Central memory CD8-positive, alpha-beta T cell (primary cell): ENCODE measurements around the gene CDC42BPB.

Experiments used
- ATAC-seq: fragments of 150-1000 bp; cut with Tn5 transposase; replicated peaks from 2 replicates; pipeline ENCODE4 v1.10.0; 2022; ENCODE audit warnings: mild to moderate bottlenecking, moderate FRiP score, moderate number of reproducible peaks; ENCODE audit not compliant: poor library complexity, severe bottlenecking; ENCODE audit errors: extremely low read depth
- DNase-seq, 2 donors: peaks; one replicate each; pipeline ENCODE4 v3.0.0; 2021; ENCODE audit warnings: low spot score in 2 of 2
- H3K27ac Mint-ChIP-seq: one replicate; pipeline ENCODE4 v1.8.0; 2022; ENCODE audit warnings: low read depth, mild to moderate bottlenecking, moderate library complexity, mixed read lengths
- H3K27me3 Mint-ChIP-seq: one replicate; pipeline ENCODE4 v1.8.0; 2022; ENCODE audit warnings: mixed read lengths
- H3K36me3 Mint-ChIP-seq: one replicate; pipeline ENCODE4 v1.8.0; 2022; ENCODE audit warnings: mild to moderate bottlenecking, moderate library complexity, mixed read lengths; ENCODE audit not compliant: insufficient read depth
- H3K4me1 Mint-ChIP-seq: one replicate; pipeline ENCODE4 v1.8.0; 2022; ENCODE audit warnings: mixed read lengths
- H3K4me3 Mint-ChIP-seq: one replicate; pipeline ENCODE4 v1.8.0; 2022; ENCODE audit warnings: mild to moderate bottlenecking, moderate library complexity, mixed read lengths
- H3K9me3 Mint-ChIP-seq: one replicate; pipeline ENCODE4 v1.8.0; 2022; ENCODE audit warnings: mixed read lengths

Gene CDC42BPB

GRCh38 chr14:102975662-102976061, 81.7 kb downstream of the CDC42BPB start:
- H3K27ac Mint-ChIP-seq = no peak overlapping the region
- H3K9me3 Mint-ChIP-seq = no peaks in the 10 kb centered on the region
- no peaks in the 10 kb centered on the region for H3K36me3 Mint-ChIP-seq
- DNase-seq (no peak), ATAC-seq (no peak)
- H3K4me3 Mint-ChIP-seq = no peak overlapping the region
- H3K4me1 Mint-ChIP-seq = no peaks in the 10 kb centered on the region
- H3K27me3 Mint-ChIP-seq = peaks cover under 1% of the 10 kb centered on the region

- Mint-ChIP-seq H3K27me3 (peaks cover 6% of the 10 kb centered on the region), H3K27ac (no peak overlapping the region), H3K4me3 (no peak overlapping the region), H3K9me3 (no peaks in the 10 kb centered on the region), H3K4me1 (no peaks in the 10 kb centered on the region), H3K36me3 (peaks cover 2% of the 10 kb centered on the region)
- ATAC-seq = no peak
- DNase-seq = no peak
These were observed 83.6 kb downstream of the CDC42BPB start for GRCh38 chr14:102973706-102974285.

- Mint-ChIP-seq H3K4me1 (no peaks in the 10 kb centered on the region), H3K27ac (no peak overlapping the region)
- ATAC-seq = no peak
These were observed 85.3 kb downstream of the CDC42BPB start for GRCh38 chr14:102971836-102972606.

GRCh38 chr14:102971314-102971713, 86.0 kb downstream of the CDC42BPB start:
- H3K27me3 Mint-ChIP-seq = peaks cover 11% of the 10 kb centered on the region
- no peaks in the 10 kb centered on the region for H3K4me1 Mint-ChIP-seq
- H3K27ac Mint-ChIP-seq = no peak overlapping the region
- ATAC-seq (no peak), DNase-seq (no peak)
- no peaks in the 10 kb centered on the region for H3K9me3 Mint-ChIP-seq
- no peak overlapping the region for H3K4me3 Mint-ChIP-seq
- H3K36me3 Mint-ChIP-seq = peaks cover 4% of the 10 kb centered on the region

More at GRCh38 chr14:102971836-102972606, 85.3 kb downstream of the CDC42BPB start:
- DNase-seq = no peak
- no peaks in the 10 kb centered on the region for H3K9me3 Mint-ChIP-seq
- no peak overlapping the region for H3K4me3 Mint-ChIP-seq
- H3K36me3 Mint-ChIP-seq = peaks cover 4% of the 10 kb centered on the region
- H3K27me3 Mint-ChIP-seq = peaks cover 11% of the 10 kb centered on the region

GRCh38 chr14:102970496-102970895, 86.9 kb downstream of the CDC42BPB start:
- H3K9me3 Mint-ChIP-seq = no peaks in the 10 kb centered on the region
- DNase-seq = no peak
- H3K4me1 Mint-ChIP-seq = no peaks in the 10 kb centered on the region
- no peak for ATAC-seq
- H3K36me3 Mint-ChIP-seq = peaks cover 4% of the 10 kb centered on the region
- H3K27ac Mint-ChIP-seq = no peak overlapping the region
- H3K27me3 Mint-ChIP-seq = peaks cover 11% of the 10 kb centered on the region
- H3K4me3 Mint-ChIP-seq = no peak overlapping the region

GRCh38 chr14:102969901-102970300, 87.4 kb downstream of the CDC42BPB start:
- H3K4me3 Mint-ChIP-seq = no peak overlapping the region
- no peaks in the 10 kb centered on the region for H3K9me3 Mint-ChIP-seq
- H3K4me1 Mint-ChIP-seq = no peaks in the 10 kb centered on the region
- peaks cover 4% of the 10 kb centered on the region for H3K36me3 Mint-ChIP-seq
- no peak for DNase-seq
- peaks cover 11% of the 10 kb centered on the region for H3K27me3 Mint-ChIP-seq
- no peak for ATAC-seq
- H3K27ac Mint-ChIP-seq = no peak overlapping the region

GRCh38 chr14:102969060-102969791, 88.1 kb downstream of the CDC42BPB start:
- DNase-seq (no peak), ATAC-seq (no peak)
- no peaks in the 10 kb centered on the region for H3K9me3 Mint-ChIP-seq
- H3K4me3 Mint-ChIP-seq = no peak overlapping the region
- no peaks in the 10 kb centered on the region for H3K4me1 Mint-ChIP-seq
- peaks cover 11% of the 10 kb centered on the region for H3K27me3 Mint-ChIP-seq
- H3K36me3 Mint-ChIP-seq = peaks cover 4% of the 10 kb centered on the region
- H3K27ac Mint-ChIP-seq = no peak overlapping the region

- Mint-ChIP-seq H3K4me1 (no peaks in the 10 kb centered on the region), H3K27me3 (peaks cover 11% of the 10 kb centered on the region), H3K36me3 (peaks cover 4% of the 10 kb centered on the region), H3K4me3 (no peak overlapping the region), H3K9me3 (no peaks in the 10 kb centered on the region), H3K27ac (peak overlapping the region; percentile 7)
- ATAC-seq = no peak
- no peak for DNase-seq
These were observed 89.0 kb downstream of the CDC42BPB start for GRCh38 chr14:102968306-102968705.

GRCh38 chr14:102967506-102967795, 89.9 kb downstream of the CDC42BPB start:
- no peak for ATAC-seq
- DNase-seq = no peak
- Mint-ChIP-seq H3K36me3 (peaks cover 6% of the 10 kb centered on the region), H3K27ac (no peak overlapping the region), H3K9me3 (no peaks in the 10 kb centered on the region), H3K4me1 (no peaks in the 10 kb centered on the region), H3K4me3 (no peak overlapping the region), H3K27me3 (peaks cover 11% of the 10 kb centered on the region)

GRCh38 chr14:102966681-102967505, 90.5 kb downstream of the CDC42BPB start:
- H3K36me3 Mint-ChIP-seq = peaks cover 6% of the 10 kb centered on the region
- H3K4me3 Mint-ChIP-seq = no peak overlapping the region
- no peak for ATAC-seq
- no peak for DNase-seq
- H3K9me3 Mint-ChIP-seq = no peaks in the 10 kb centered on the region
- H3K27ac Mint-ChIP-seq = no peak overlapping the region
- H3K4me1 Mint-ChIP-seq = no peaks in the 10 kb centered on the region
- H3K27me3 Mint-ChIP-seq = peaks cover 11% of the 10 kb centered on the region

GRCh38 chr14:102965971-102966655, 91.2 kb downstream of the CDC42BPB start:
- Mint-ChIP-seq H3K9me3 (no peaks in the 10 kb centered on the region), H3K36me3 (peaks cover 6% of the 10 kb centered on the region), H3K4me3 (no peak overlapping the region), H3K27ac (no peak overlapping the region), H3K4me1 (no peaks in the 10 kb centered on the region), H3K27me3 (peaks cover 11% of the 10 kb centered on the region)
- ATAC-seq = no peak
- no peak for DNase-seq

- Mint-ChIP-seq H3K4me1 (no peaks in the 10 kb centered on the region), H3K9me3 (no peaks in the 10 kb centered on the region), H3K36me3 (peaks cover 6% of the 10 kb centered on the region), H3K4me3 (no peak overlapping the region), H3K27ac (no peak overlapping the region), H3K27me3 (peaks cover 11% of the 10 kb centered on the region)
- ATAC-seq (no peak), DNase-seq (no peak)
These were observed 92.1 kb downstream of the CDC42BPB start for GRCh38 chr14:102965282-102965681.
